ENCODE measurements around the gene PROCA1.

- TF ChIP-seq POLR2A (IDR thresholded peaks at IDR 0.05), result peak in 1 of 3 donors; percentile 29
- TF ChIP-seq, protein P1, sequence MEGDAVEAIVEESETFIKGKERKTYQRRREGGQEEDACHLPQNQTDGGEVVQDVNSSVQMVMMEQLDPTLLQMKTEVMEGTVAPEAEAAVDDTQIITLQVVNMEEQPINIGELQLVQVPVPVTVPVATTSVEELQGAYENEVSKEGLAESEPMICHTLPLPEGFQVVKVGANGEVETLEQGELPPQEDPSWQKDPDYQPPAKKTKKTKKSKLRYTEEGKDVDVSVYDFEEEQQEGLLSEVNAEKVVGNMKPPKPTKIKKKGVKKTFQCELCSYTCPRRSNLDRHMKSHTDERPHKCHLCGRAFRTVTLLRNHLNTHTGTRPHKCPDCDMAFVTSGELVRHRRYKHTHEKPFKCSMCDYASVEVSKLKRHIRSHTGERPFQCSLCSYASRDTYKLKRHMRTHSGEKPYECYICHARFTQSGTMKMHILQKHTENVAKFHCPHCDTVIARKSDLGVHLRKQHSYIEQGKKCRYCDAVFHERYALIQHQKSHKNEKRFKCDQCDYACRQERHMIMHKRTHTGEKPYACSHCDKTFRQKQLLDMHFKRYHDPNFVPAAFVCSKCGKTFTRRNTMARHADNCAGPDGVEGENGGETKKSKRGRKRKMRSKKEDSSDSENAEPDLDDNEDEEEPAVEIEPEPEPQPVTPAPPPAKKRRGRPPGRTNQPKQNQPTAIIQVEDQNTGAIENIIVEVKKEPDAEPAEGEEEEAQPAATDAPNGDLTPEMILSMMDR (IDR thresholded peaks at IDR 0.05), result peak; percentile 98 to 100 (median 100)
These were observed 38.7 kb upstream of the PROCA1 start for GRCh38 chr17:28750178-28751047.
